WTC11 (cell line): ENCODE data around the gene DERL2.

Experiments used
- AR ChIP-seq: fragments of 250-450 bp; sonication (Bioruptor Pico); IDR thresholded peaks from 2 replicates; pipeline ENCODE4 v1.9.0; 2021; ENCODE audit warnings: mild to moderate bottlenecking
- SMAD4 ChIP-seq: sonication (generic); formaldehyde crosslinking; IDR thresholded peaks from 2 replicates; pipeline ENCODE4 v1.8.0; 2022; ENCODE audit warnings: mild to moderate bottlenecking, missing genetic modification reagents
- TF ChIP-seq, protein P1 (sequence below): sonication (generic); formaldehyde crosslinking; IDR thresholded peaks from 2 replicates; pipeline ENCODE4 v1.8.0; 2022; ENCODE audit warnings: mild to moderate bottlenecking, missing genetic modification reagents

DNA sequence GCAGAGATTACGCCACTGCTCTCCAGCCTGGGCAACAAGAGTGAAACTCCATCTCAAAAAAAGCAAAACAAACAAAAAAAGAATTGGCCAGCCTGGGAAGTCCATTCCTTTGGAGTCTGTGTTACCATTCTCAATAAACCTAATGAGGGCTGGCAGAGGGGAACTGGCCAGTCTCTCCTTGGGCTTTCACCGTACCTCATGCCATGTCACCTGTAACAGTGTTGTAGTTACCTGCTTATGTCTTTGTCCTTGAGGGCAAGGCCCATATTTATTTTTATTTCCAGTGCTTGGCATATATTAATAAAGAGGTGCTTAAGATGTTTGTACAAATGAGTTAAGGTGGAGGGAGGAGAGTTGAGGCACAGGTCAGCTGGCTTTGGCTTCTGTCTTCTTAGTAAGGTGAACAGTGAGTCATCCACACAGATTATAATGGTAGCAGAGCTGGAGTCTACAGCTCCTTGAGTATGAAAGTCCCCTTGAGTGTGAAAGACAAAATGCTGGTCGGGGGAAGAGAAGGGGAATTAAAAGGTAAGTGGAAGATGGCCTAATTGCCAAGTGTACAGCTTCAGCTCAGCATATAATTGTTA lies 55.5 kb downstream of the DERL2 start:
- TF ChIP-seq SMAD4 (CRISPR knock-in tag) = no peak
- TF ChIP-seq, protein P1, sequence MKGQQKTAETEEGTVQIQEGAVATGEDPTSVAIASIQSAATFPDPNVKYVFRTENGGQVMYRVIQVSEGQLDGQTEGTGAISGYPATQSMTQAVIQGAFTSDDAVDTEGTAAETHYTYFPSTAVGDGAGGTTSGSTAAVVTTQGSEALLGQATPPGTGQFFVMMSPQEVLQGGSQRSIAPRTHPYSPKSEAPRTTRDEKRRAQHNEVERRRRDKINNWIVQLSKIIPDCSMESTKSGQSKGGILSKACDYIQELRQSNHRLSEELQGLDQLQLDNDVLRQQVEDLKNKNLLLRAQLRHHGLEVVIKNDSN (CRISPR knock-in tag) = no peak
- TF ChIP-seq AR (CRISPR knock-in tag) = no peak
